Right atrium auricular region (tissue), 2 donors: ENCODE measurements around the gene GLRA3. TPM values are rescaled to one million over a fixed set of nuclear protein-coding genes. Genes with fewer than 3 reads are reported as not detected.

Source experiments
- DNase-seq: peaks from one replicate; pipeline ENCODE4 v3.0.0-alpha.2; 2019; ENCODE audit warnings: low spot score
- H3K27ac ChIP-seq, 2 donors: fragments of 200-600 bp; sonication (generic); 1 replicate in 1 of 2; 2 replicates in 1 of 2; pipeline ENCODE4 v1.5.1; 2016 to 2019
- H3K27me3 ChIP-seq, 2 donors: fragments of 200-600 bp; sonication (generic); one replicate each; pipeline versions ENCODE4 v1.5.1 to v1.6.0; 2017 to 2019
- H3K36me3 ChIP-seq: fragments of 200-600 bp; sonication (generic); one replicate; pipeline ENCODE4 v1.5.1; 2016
- H3K4me1 ChIP-seq, 2 donors: fragments of 200-600 bp; sonication (generic); one replicate each; pipeline versions ENCODE4 v1.5.1 to v1.6.0; 2017 to 2019
- H3K4me3 ChIP-seq, 2 donors: fragments of 200-600 bp; sonication (generic); 1 replicate in 1 of 2; 2 replicates in 1 of 2; pipeline ENCODE4 v1.5.1; 2017 to 2019; ENCODE audit warnings: mild to moderate bottlenecking in 1 of 2, moderate library complexity in 1 of 2
- H3K9me3 ChIP-seq, 2 donors: fragments of 200-600 bp; sonication (generic); one replicate each; pipeline ENCODE4 v1.5.1; 2019
- total RNA-seq, 2 donors: library from RNA; depleted of rRNA; stranded (reverse); fragments of >200 nt; gene quantifications; one replicate each; pipeline ENCODE4 v1.1.0, GENCODE V29; 2016
- TF ChIP-seq, protein P1 (sequence below), 2 donors: fragments of 200-600 bp; sonication (generic); IDR thresholded peaks; one replicate each; pipeline ENCODE4 v1.5.1; 2019; ENCODE audit warnings: antibody characterized with exemption in 2 of 2

The GLRA3 gene
- total RNA-seq, 2 donors from 2014 or later: not detected

- TF ChIP-seq, protein P1, sequence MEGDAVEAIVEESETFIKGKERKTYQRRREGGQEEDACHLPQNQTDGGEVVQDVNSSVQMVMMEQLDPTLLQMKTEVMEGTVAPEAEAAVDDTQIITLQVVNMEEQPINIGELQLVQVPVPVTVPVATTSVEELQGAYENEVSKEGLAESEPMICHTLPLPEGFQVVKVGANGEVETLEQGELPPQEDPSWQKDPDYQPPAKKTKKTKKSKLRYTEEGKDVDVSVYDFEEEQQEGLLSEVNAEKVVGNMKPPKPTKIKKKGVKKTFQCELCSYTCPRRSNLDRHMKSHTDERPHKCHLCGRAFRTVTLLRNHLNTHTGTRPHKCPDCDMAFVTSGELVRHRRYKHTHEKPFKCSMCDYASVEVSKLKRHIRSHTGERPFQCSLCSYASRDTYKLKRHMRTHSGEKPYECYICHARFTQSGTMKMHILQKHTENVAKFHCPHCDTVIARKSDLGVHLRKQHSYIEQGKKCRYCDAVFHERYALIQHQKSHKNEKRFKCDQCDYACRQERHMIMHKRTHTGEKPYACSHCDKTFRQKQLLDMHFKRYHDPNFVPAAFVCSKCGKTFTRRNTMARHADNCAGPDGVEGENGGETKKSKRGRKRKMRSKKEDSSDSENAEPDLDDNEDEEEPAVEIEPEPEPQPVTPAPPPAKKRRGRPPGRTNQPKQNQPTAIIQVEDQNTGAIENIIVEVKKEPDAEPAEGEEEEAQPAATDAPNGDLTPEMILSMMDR (IDR thresholded peaks at IDR 0.05): no peak
- Histone ChIP-seq H3K27me3 (no peaks in the 10 kb centered on the region), H3K27ac (no peak overlapping the region)
Observed at GRCh38 chr4:174650711-174651355, 178.2 kb downstream of the GLRA3 start.

DNA sequence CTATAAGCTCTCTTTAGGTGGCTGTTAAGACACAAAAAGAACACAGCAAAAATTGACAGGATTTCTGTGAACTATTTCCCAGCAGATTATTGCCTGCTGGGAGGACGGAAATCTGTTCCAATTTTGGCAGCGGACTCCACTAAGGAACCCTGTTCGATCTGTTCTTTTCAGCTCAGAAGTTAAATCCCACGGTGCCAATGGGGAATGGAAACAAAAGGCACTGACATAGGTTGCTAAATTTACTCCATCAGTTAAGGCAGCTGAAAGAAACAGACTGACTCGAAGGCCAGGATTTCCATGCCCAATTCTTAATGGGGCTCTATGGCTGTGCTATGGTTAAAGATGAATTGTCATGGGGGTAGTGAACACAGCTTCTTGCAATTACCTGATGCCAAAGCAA, 180.2 kb downstream of the GLRA3 start:
- Histone ChIP-seq H3K27me3 (no peaks in the 10 kb centered on the region), H3K4me1 (no peaks in the 10 kb centered on the region), H3K36me3 (no peaks in the 10 kb centered on the region), H3K9me3 (no peaks in the 10 kb centered on the region), H3K4me3 (no peak overlapping the region), H3K27ac (no peak overlapping the region)
- DNase-seq: no peak
- TF ChIP-seq, protein P1 (IDR thresholded peaks at IDR 0.05): no peak

More at GRCh38 chr4:174650711-174651355, 178.2 kb downstream of the GLRA3 start:
- H3K9me3 ChIP-seq: no peaks in the 10 kb centered on the region
- H3K4me1 ChIP-seq: no peaks in the 10 kb centered on the region
- no peaks in the 10 kb centered on the region for H3K36me3 ChIP-seq
- no peak for DNase-seq
- no peak overlapping the region for H3K4me3 ChIP-seq

- no peaks in the 10 kb centered on the region for H3K9me3 ChIP-seq
- no peaks in the 10 kb centered on the region for H3K36me3 ChIP-seq
- DNase-seq: no peak
- no peaks in the 10 kb centered on the region for H3K27me3 ChIP-seq
- H3K27ac ChIP-seq: no peak overlapping the region
- H3K4me3 ChIP-seq: no peak overlapping the region
- TF ChIP-seq, protein P1 (IDR thresholded peaks at IDR 0.05): no peak
- H3K4me1 ChIP-seq: no peaks in the 10 kb centered on the region
Observed at GRCh38 chr4:174646326-174646725, 182.7 kb downstream of the GLRA3 start.

- no peak overlapping the region for H3K27ac ChIP-seq
- TF ChIP-seq, protein P1 (IDR thresholded peaks at IDR 0.05): no peak
- no peaks in the 10 kb centered on the region for H3K4me1 ChIP-seq
- H3K9me3 ChIP-seq: no peaks in the 10 kb centered on the region
- no peaks in the 10 kb centered on the region for H3K36me3 ChIP-seq
- no peak for DNase-seq
- no peaks in the 10 kb centered on the region for H3K27me3 ChIP-seq
- H3K4me3 ChIP-seq: no peak overlapping the region
Observed at GRCh38 chr4:174640146-174640545, 188.9 kb downstream of the GLRA3 start.

DNA sequence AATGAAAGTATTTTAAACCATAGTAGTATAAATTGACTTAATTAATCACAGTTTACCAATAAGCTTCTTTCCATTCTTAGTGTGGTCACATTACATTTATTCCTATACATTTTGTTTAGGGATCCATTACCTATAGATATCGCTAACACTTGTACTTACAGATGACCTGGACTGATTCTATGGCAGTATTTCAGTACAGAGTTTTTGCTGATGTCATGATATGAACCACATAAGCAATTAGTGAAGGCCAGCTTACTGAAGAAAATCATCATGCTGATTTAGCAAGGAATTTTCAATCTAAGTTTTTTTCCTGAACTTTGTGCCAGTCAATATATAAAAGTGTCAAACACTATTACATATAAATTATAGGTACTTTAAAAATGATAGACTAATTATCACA, 193.3 kb downstream of the GLRA3 start:
- DNase-seq: no peak
- Histone ChIP-seq H3K4me1 (no peaks in the 10 kb centered on the region), H3K4me3 (no peak overlapping the region), H3K27ac (no peak overlapping the region), H3K36me3 (no peaks in the 10 kb centered on the region), H3K27me3 (no peaks in the 10 kb centered on the region), H3K9me3 (no peaks in the 10 kb centered on the region)
- TF ChIP-seq, protein P1 (IDR thresholded peaks at IDR 0.05): no peak

GRCh38 chr4:174633399-174633798, 195.6 kb downstream of the GLRA3 start:
- H3K36me3 ChIP-seq: no peaks in the 10 kb centered on the region
- no peak overlapping the region for H3K4me3 ChIP-seq
- no peaks in the 10 kb centered on the region for H3K9me3 ChIP-seq
- H3K27ac ChIP-seq: no peak overlapping the region
- TF ChIP-seq, protein P1 (IDR thresholded peaks at IDR 0.05): no peak
- no peaks in the 10 kb centered on the region for H3K4me1 ChIP-seq
- H3K27me3 ChIP-seq: no peaks in the 10 kb centered on the region
- no peak for DNase-seq
